HG03520 (cell line): ENCODE measurements around the gene DDX27.
"Not testable (repeated sequence)": the region's sequence is repeated elsewhere in the genome, so short reads cannot be mapped to it uniquely, and the experiment has no call there.

Source experiments
- ATAC-seq: cut with Tn5 transposase; IDR thresholded peaks from one replicate; pipeline ENCODE4 v1.9.1; 2021; ENCODE audit warnings: mild to moderate bottlenecking, moderate library complexity; ENCODE audit not compliant: unreplicated experiment

The DDX27 gene

GRCh38 chr20:49219091-49219923 is at the start of gene DDX27:
TSS of gene DDX27 (plus strand) at chr20:49219416. CDS start at chr20:49219449, 33 bp downstream.
- peak; percentile 76 for ATAC-seq

- ATAC-seq, result no peak
Observed at GRCh38 chr20:49169547-49169946, 49.7 kb upstream of the DDX27 start.

- no peak for ATAC-seq
Observed at GRCh38 chr20:49170714-49171113, 48.5 kb upstream of the DDX27 start.

GRCh38 chr20:49171909-49172308 is 47.3 kb upstream of the DDX27 start:
- ATAC-seq, result no peak

- ATAC-seq, result no peak
Observed at GRCh38 chr20:49172413-49172812, 46.8 kb upstream of the DDX27 start.

GRCh38 chr20:49174183-49174582 is 45.0 kb upstream of the DDX27 start:
- no peak for ATAC-seq

GRCh38 chr20:49179368-49180277 is 39.6 kb upstream of the DDX27 start:
- no peak for ATAC-seq

GRCh38 chr20:49181265-49181877 is 37.8 kb upstream of the DDX27 start:
- ATAC-seq, result no peak

GRCh38 chr20:49183444-49183843 is 35.8 kb upstream of the DDX27 start:
- ATAC-seq, result no peak

- not testable (repeated sequence) for ATAC-seq
Observed at GRCh38 chr20:49184084-49184501, 35.1 kb upstream of the DDX27 start.

- no peak for ATAC-seq
Observed at GRCh38 chr20:49184691-49185070, 34.5 kb upstream of the DDX27 start.

GRCh38 chr20:49185071-49185761 is 34.0 kb upstream of the DDX27 start:
- no peak for ATAC-seq

- ATAC-seq, result no peak
Observed at GRCh38 chr20:49186535-49187329, 32.5 kb upstream of the DDX27 start.

GRCh38 chr20:49187330-49187850 is 31.8 kb upstream of the DDX27 start:
- peak; percentile 1 for ATAC-seq

- peak; percentile 82 for ATAC-seq
Observed at GRCh38 chr20:49187851-49188641, 31.2 kb upstream of the DDX27 start, which contains the start of gene STAU1. TSS of gene STAU1 (minus strand) at chr20:49188334. CDS start at chr20:49166201, 22,133 bp downstream.

GRCh38 chr20:49192944-49193518 is 26.2 kb upstream of the DDX27 start:
- not testable (repeated sequence) for ATAC-seq

GRCh38 chr20:49199729-49200293 is 19.4 kb upstream of the DDX27 start:
- ATAC-seq, result no peak

- ATAC-seq, result no peak
Observed at GRCh38 chr20:49203011-49203410, 16.2 kb upstream of the DDX27 start.
